Progenitor cell of endocrine pancreas (in vitro differentiated cells): ENCODE results near the gene OR10X1. TPM values are rescaled to one million over a fixed set of nuclear protein-coding genes. Genes with fewer than 3 reads are reported as not detected.

Source experiments
- DNase-seq: peaks from one replicate; pipeline ENCODE4 v3.0.0; 2021; ENCODE audit warnings: low spot score; ENCODE audit not compliant: unreplicated experiment
- H3K27ac Mint-ChIP-seq: 2 replicates; pipeline ENCODE4 v1.8.0; 2021; ENCODE audit warnings: mild to moderate bottlenecking, moderate library complexity, mixed read lengths
- H3K27me3 Mint-ChIP-seq: 2 replicates; pipeline ENCODE4 v1.8.0; 2021; ENCODE audit warnings: mixed read lengths
- H3K36me3 Mint-ChIP-seq: 2 replicates; pipeline ENCODE4 v1.8.0; 2022; ENCODE audit warnings: mixed read lengths; ENCODE audit not compliant: insufficient read depth
- H3K4me1 Mint-ChIP-seq: 2 replicates; pipeline ENCODE4 v1.8.0; 2021; ENCODE audit warnings: low read depth, mixed read lengths
- H3K4me3 Mint-ChIP-seq: 2 replicates; pipeline ENCODE4 v1.8.0; 2021; ENCODE audit warnings: low read depth, mild to moderate bottlenecking, moderate library complexity, mixed read lengths
- H3K9me3 Mint-ChIP-seq: 2 replicates; pipeline ENCODE4 v1.8.0; 2021; ENCODE audit warnings: low read depth, mixed read lengths
- CTCF ChIP-seq: fragments of 200-600 bp; sonication (generic); IDR thresholded peaks from one replicate; pipeline ENCODE4 v1.5.0; 2021; ENCODE audit warnings: antibody characterized with exemption, mild to moderate bottlenecking; ENCODE audit not compliant: unreplicated experiment
- total RNA-seq: library from RNA; stranded (reverse); gene quantifications from 2 replicates; pipeline ENCODE4 v1.2.1, GENCODE V29; 2021

The OR10X1 gene
- total RNA-seq, 1 donor from 2014 or later: not detected

DNA sequence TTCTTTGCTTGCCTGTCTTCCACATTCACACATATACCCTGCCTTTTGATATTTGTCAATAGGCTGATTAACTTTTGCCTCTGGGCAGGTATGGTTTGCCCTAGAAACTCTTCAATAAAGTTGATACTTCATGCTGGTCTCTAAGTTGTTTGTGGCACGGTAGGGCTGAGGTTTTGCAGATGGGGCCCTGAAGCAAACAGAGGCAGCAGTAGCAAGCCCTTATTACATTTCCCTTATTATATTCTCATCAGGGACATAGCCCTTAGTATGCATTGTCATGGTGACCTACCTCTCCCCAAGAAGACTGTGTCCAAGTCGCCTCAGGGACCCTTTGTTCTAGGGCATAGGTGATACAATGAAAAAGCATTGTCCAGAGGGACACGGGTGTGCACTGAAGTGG is 9.2 kb downstream of the OR10X1 start, which contains the start of gene OR6P1:
Gene OR6P1, minus strand, starts transcription at position 101 of the 400 bp plus-strand sequence. CDS start 6,976 bp downstream, outside the sequence.
- no peaks in the 10 kb centered on the region for H3K4me1 Mint-ChIP-seq
- H3K27me3 Mint-ChIP-seq: no peaks in the 10 kb centered on the region
- H3K36me3 Mint-ChIP-seq: no peaks in the 10 kb centered on the region
- no peak for DNase-seq
- no peak within 1 kb of the TSS for H3K27ac Mint-ChIP-seq
- H3K4me3 Mint-ChIP-seq: no peak within 1 kb of the TSS
- no peak for TF ChIP-seq CTCF
- no peaks in the 10 kb centered on the region for H3K9me3 Mint-ChIP-seq

- Mint-ChIP-seq H3K36me3 (no peaks in the 10 kb centered on the region), H3K4me1 (no peaks in the 10 kb centered on the region)
Observed at GRCh38 chr1:158564608-158565007, 15.1 kb downstream of the OR10X1 start.

GRCh38 chr1:158563853-158564252 is 15.8 kb downstream of the OR10X1 start:
- Mint-ChIP-seq H3K4me1 (no peaks in the 10 kb centered on the region), H3K27ac (no peak overlapping the region), H3K27me3 (no peaks in the 10 kb centered on the region), H3K36me3 (no peaks in the 10 kb centered on the region), H3K4me3 (no peak overlapping the region), H3K9me3 (no peaks in the 10 kb centered on the region)
- TF ChIP-seq CTCF: no peak
- no peak for DNase-seq

More at GRCh38 chr1:158564608-158565007, 15.1 kb downstream of the OR10X1 start:
- Mint-ChIP-seq H3K9me3 (no peaks in the 10 kb centered on the region), H3K27me3 (no peaks in the 10 kb centered on the region), H3K27ac (no peak overlapping the region), H3K4me3 (no peak overlapping the region)
- no peak for TF ChIP-seq CTCF
- DNase-seq: no peak

GRCh38 chr1:158559696-158560095 is 20.0 kb downstream of the OR10X1 start:
- Mint-ChIP-seq H3K36me3 (no peaks in the 10 kb centered on the region), H3K27me3 (no peaks in the 10 kb centered on the region), H3K27ac (no peak overlapping the region), H3K9me3 (no peaks in the 10 kb centered on the region), H3K4me3 (no peak overlapping the region), H3K4me1 (no peaks in the 10 kb centered on the region)
- DNase-seq: no peak
- no peak for TF ChIP-seq CTCF

DNA sequence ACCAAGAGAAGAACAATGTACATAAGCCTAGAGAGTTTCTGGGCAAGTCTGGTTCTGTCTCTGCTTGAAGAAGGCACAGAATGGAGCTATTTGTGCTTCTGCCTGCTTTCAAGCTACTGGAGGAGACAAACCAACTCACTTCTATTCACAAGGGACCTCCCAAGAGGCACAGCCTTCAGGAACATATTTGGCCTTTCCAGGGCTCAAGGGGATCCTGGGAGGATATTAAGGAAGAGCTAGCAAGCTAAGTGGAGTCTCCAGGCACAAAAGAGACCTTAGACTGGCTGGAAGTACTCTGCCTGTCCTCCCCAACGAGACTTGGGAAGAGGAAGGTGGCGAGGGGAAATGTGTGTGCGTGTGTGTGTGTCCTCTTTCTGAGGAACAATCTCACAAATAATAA is 25.3 kb downstream of the OR10X1 start, which contains the start of gene OR6Y1:
Gene OR6Y1, minus strand, starts transcription at position 54 of the 400 bp plus-strand sequence. CDS start 6,300 bp downstream, outside the sequence.
- Mint-ChIP-seq H3K4me3 (no peak within 1 kb of the TSS), H3K27ac (no peak within 1 kb of the TSS), H3K27me3 (no peaks in the 10 kb centered on the region), H3K4me1 (no peaks in the 10 kb centered on the region), H3K36me3 (no peaks in the 10 kb centered on the region), H3K9me3 (no peaks in the 10 kb centered on the region)
- TF ChIP-seq CTCF: no peak
- no peak for DNase-seq
